Mesothelial cell of epicardium (in vitro differentiated cells): Measurements from ENCODE around the gene GATAD2A. TPM values are rescaled to one million over a fixed set of nuclear protein-coding genes. Genes with fewer than 3 reads are reported as not detected.

Experiments used
- DNase-seq, 2 experiments: peaks; one replicate each; pipeline ENCODE4 v3.0.0; 2021; ENCODE audit warnings: low spot score in 2 of 2; ENCODE audit not compliant: unreplicated experiment in 2 of 2
- H3K27ac Mint-ChIP-seq: 2 replicates; pipeline ENCODE4 v1.8.0; 2021; ENCODE audit warnings: mixed read lengths
- H3K27me3 Mint-ChIP-seq: 2 replicates; pipeline ENCODE4 v1.8.0; 2021; ENCODE audit warnings: low read depth, mixed read lengths
- H3K36me3 Mint-ChIP-seq: 2 replicates; pipeline ENCODE4 v1.8.0; 2021; ENCODE audit warnings: mixed read lengths
- H3K4me1 Mint-ChIP-seq: 2 replicates; pipeline ENCODE4 v1.8.0; 2021; ENCODE audit warnings: mixed read lengths
- H3K4me3 Mint-ChIP-seq: 2 replicates; pipeline ENCODE4 v1.8.0; 2021; ENCODE audit warnings: mild to moderate bottlenecking, moderate library complexity, mixed read lengths
- H3K9me3 Mint-ChIP-seq: 2 replicates; pipeline ENCODE4 v1.8.0; 2021; ENCODE audit warnings: mixed read lengths
- CTCF ChIP-seq: fragments of 200-600 bp; sonication (generic); IDR thresholded peaks from one replicate; pipeline ENCODE4 v1.5.0; 2021; ENCODE audit warnings: antibody characterized with exemption; ENCODE audit not compliant: unreplicated experiment
- total RNA-seq: library from RNA; stranded (reverse); gene quantifications from 3 replicates; pipeline ENCODE4 v1.2.1, GENCODE V29; 2021

GATAD2A gene
- total RNA-seq, 1 donor from 2014 or later, result 113 TPM

- Mint-ChIP-seq H3K4me1 (peaks cover 20% of the 10 kb centered on the region), H3K27me3 (no peaks in the 10 kb centered on the region), H3K9me3 (no peaks in the 10 kb centered on the region), H3K4me3 (no peak overlapping the region), H3K27ac (peak overlapping the region; percentile 67), H3K36me3 (no peaks in the 10 kb centered on the region)
- no peak for DNase-seq
- no peak for TF ChIP-seq CTCF
Observed at GRCh38 chr19:19548915-19549759, 143.7 kb downstream of the GATAD2A start.

GRCh38 chr19:19549804-19550464 is 144.5 kb downstream of the GATAD2A start:
- Mint-ChIP-seq H3K27ac (peak overlapping the region; percentile 12), H3K9me3 (no peaks in the 10 kb centered on the region), H3K4me1 (peaks cover 20% of the 10 kb centered on the region), H3K4me3 (no peak overlapping the region), H3K36me3 (no peaks in the 10 kb centered on the region), H3K27me3 (no peaks in the 10 kb centered on the region)
- DNase-seq, result no peak
- TF ChIP-seq CTCF, result no peak

- DNase-seq, result peak in 1 of 2 experiments; percentile 50
- Mint-ChIP-seq H3K27me3 (no peaks in the 10 kb centered on the region), H3K4me1 (peaks cover 20% of the 10 kb centered on the region), H3K9me3 (no peaks in the 10 kb centered on the region), H3K27ac (peak overlapping the region; percentile 39), H3K36me3 (no peaks in the 10 kb centered on the region), H3K4me3 (no peak overlapping the region)
- no peak for TF ChIP-seq CTCF
Observed at GRCh38 chr19:19550485-19550929, 145.0 kb downstream of the GATAD2A start.

- Mint-ChIP-seq H3K4me1 (peaks cover 20% of the 10 kb centered on the region), H3K9me3 (no peaks in the 10 kb centered on the region), H3K36me3 (no peaks in the 10 kb centered on the region), H3K27me3 (no peaks in the 10 kb centered on the region), H3K4me3 (no peak overlapping the region), H3K27ac (peak overlapping the region; percentile 39)
- no peak for TF ChIP-seq CTCF
- DNase-seq, result no peak
Observed at GRCh38 chr19:19550972-19551852, 145.7 kb downstream of the GATAD2A start.

GRCh38 chr19:19551853-19552192 is 146.3 kb downstream of the GATAD2A start:
- Mint-ChIP-seq H3K4me1 (peaks cover 20% of the 10 kb centered on the region), H3K27ac (no peak overlapping the region), H3K9me3 (no peaks in the 10 kb centered on the region), H3K27me3 (no peaks in the 10 kb centered on the region), H3K36me3 (no peaks in the 10 kb centered on the region), H3K4me3 (no peak overlapping the region)
- DNase-seq, result no peak
- no peak for TF ChIP-seq CTCF
